H1 (cell line): ENCODE measurements around the gene IL21R. TPM values are rescaled to one million over a fixed set of nuclear protein-coding genes. Genes with fewer than 3 reads are reported as not detected.

Source experiments
- CTCF ChIA-PET: fragments of 300-600 bp; sonication (Branson Sonifier 250); formaldehyde crosslinking; loops from one replicate; lab custom pipeline; 2021; ENCODE audit not compliant: partially characterized antibody; lab: Charles Lee
- POLR2A ChIA-PET: fragments of 300-600 bp; sonication (Branson Sonifier 250); formaldehyde crosslinking; loops from one replicate; lab custom pipeline; 2021; ENCODE audit warnings: inconsistent platforms; ENCODE audit not compliant: partially characterized antibody; lab: Charles Lee
- DNase-seq, 2 experiments: peaks; one replicate each; pipeline versions ENCODE4 v3.0.0 to v3.0.0-alpha.2; 2010 to 2022; ENCODE audit warnings: low spot score in 2 of 2, low read depth in 1 of 2, mixed read lengths in 1 of 2
- FAIRE-seq: peaks from 2 replicates; lab custom pipeline; 2011; peaks lifted over from hg19 to GRCh38; lab: Jason Lieb, UNC
- H2AFZ ChIP-seq: 2 replicates; pipeline ENCODE4 v1.8.1; 2012; ENCODE audit warnings: low read length, inconsistent platforms
- H2AK5ac ChIP-seq: 2 replicates; pipeline ENCODE4 v1.6.1; 2013; ENCODE audit warnings: low read depth, low read length
- H2BK120ac ChIP-seq: replicated peaks from 2 replicates; pipeline ENCODE3; 2013; ENCODE audit warnings: low read depth, low read length, inconsistent platforms
- H2BK12ac ChIP-seq: 2 replicates; pipeline ENCODE4 v1.6.1; 2013; ENCODE audit warnings: low read depth, low read length
- H2BK15ac ChIP-seq: 2 replicates; pipeline ENCODE4 v1.6.1; 2013; ENCODE audit warnings: low read length
- H2BK20ac ChIP-seq: 2 replicates; pipeline ENCODE4 v1.6.1; 2013; ENCODE audit warnings: low read length
- H2BK5ac ChIP-seq: 2 replicates; pipeline ENCODE4 v1.6.1; 2013; ENCODE audit warnings: low read depth, low read length
- H3K14ac ChIP-seq: 2 replicates; pipeline ENCODE4 v1.6.1; 2013; ENCODE audit warnings: inconsistent platforms; ENCODE audit not compliant: insufficient read length
- H3K18ac ChIP-seq: 2 replicates; pipeline ENCODE4 v1.6.1; 2013; ENCODE audit warnings: low read length; ENCODE audit errors: extremely low read depth
- H3K23ac ChIP-seq: 2 replicates; pipeline ENCODE4 v1.6.1; 2013; ENCODE audit warnings: inconsistent platforms; ENCODE audit not compliant: insufficient read length
- H3K23me2 ChIP-seq: 2 replicates; pipeline ENCODE4 v1.6.1; 2013; ENCODE audit warnings: low read depth, low read length
- H3K27ac ChIP-seq: 2 replicates; pipeline ENCODE4 v1.6.1; 2011; ENCODE audit warnings: low read depth, low read length, inconsistent platforms
- H3K27me3 ChIP-seq, 4 experiments: replicated peaks in 1 of 4; 1 replicate in 1 of 4; 2 replicates in 3 of 4; pipeline versions ENCODE4 v1.6.1 to v1.8.1; 2011 to 2013; ENCODE audit warnings: low read length in 3 of 4, mild to moderate bottlenecking in 3 of 4, inconsistent platforms in 2 of 4, mixed read lengths in 2 of 4, moderate library complexity in 1 of 4; ENCODE audit not compliant: control insufficient read depth in 3 of 4, insufficient read depth in 3 of 4; ENCODE audit errors: extremely low read depth in 1 of 4
- H3K36me3 ChIP-seq, 4 experiments: 2 replicates each; pipeline versions ENCODE4 v1.6.1 to v1.8.1; 2011 to 2013; ENCODE audit warnings: mild to moderate bottlenecking in 4 of 4, low read length in 3 of 4, moderate library complexity in 2 of 4, control low read depth in 1 of 4, inconsistent platforms in 1 of 4; ENCODE audit not compliant: insufficient read depth in 4 of 4, control insufficient read depth in 2 of 4
- H3K4ac ChIP-seq: replicated peaks from 2 replicates; pipeline ENCODE3; 2013; ENCODE audit warnings: low read length, low read depth, mixed read lengths, inconsistent platforms; ENCODE audit not compliant: insufficient read length
- H3K4me1 ChIP-seq, 4 experiments: replicated peaks in 1 of 4; 1 replicate in 1 of 4; 2 replicates in 3 of 4; pipeline versions ENCODE4 v1.6.1 to v1.8.1; 2011 to 2013; ENCODE audit warnings: low read length in 3 of 4, inconsistent platforms in 2 of 4, mixed read lengths in 1 of 4; ENCODE audit not compliant: insufficient read depth in 4 of 4, control insufficient read depth in 3 of 4
- H3K4me2 ChIP-seq, 2 experiments: 2 replicates each; pipeline versions ENCODE4 v1.6.1 to v1.8.1; 2011 to 2013; ENCODE audit warnings: low read depth in 2 of 2, low read length in 2 of 2, control low read depth in 1 of 2, inconsistent platforms in 1 of 2, mild to moderate bottlenecking in 1 of 2; ENCODE audit not compliant: insufficient read depth in 1 of 2
- H3K4me3 ChIP-seq, 4 experiments: fragments of 200-600, 300-600 bp in 1 of 4; sonication (generic), shearing (Covaris generic), sonication (Bioruptor Twin) in 1 of 4; 2 replicates each; pipeline versions ENCODE4 v1.5.1 to v1.8.1; 2011 to 2016; ENCODE audit warnings: low read length in 4 of 4, low read depth in 3 of 4, control low read depth in 2 of 4, inconsistent platforms in 2 of 4, mild to moderate bottlenecking in 2 of 4, mixed read lengths in 1 of 4, moderate library complexity in 1 of 4; ENCODE audit not compliant: insufficient read depth in 2 of 4; ENCODE audit errors: extremely low read depth in 1 of 4
- H3K56ac ChIP-seq: replicated peaks from 2 replicates; pipeline ENCODE3; 2013; ENCODE audit warnings: low read depth, mild to moderate bottlenecking, mixed read lengths, low read length, inconsistent platforms; ENCODE audit not compliant: insufficient read length
- H3K79me1 ChIP-seq: 2 replicates; pipeline ENCODE4 v1.6.1; 2013; ENCODE audit warnings: low read depth, low read length, control low read depth
- H3K79me2 ChIP-seq, 2 experiments: 2 replicates each; pipeline versions ENCODE4 v1.6.1 to v1.8.1; 2012 to 2013; ENCODE audit warnings: low read length in 2 of 2, mild to moderate bottlenecking in 2 of 2, inconsistent platforms in 1 of 2; ENCODE audit not compliant: insufficient read depth in 2 of 2, control insufficient read depth in 1 of 2
- H3K9ac ChIP-seq, 4 experiments: replicated peaks in 1 of 4; 1 replicate in 1 of 4; 2 replicates in 3 of 4; pipeline versions ENCODE4 v1.6.1 to v1.8.1; 2011 to 2013; ENCODE audit warnings: low read depth in 3 of 4, low read length in 3 of 4, control low read depth in 2 of 4, mild to moderate bottlenecking in 2 of 4, moderate library complexity in 2 of 4, inconsistent platforms in 1 of 4; ENCODE audit errors: extremely low read depth in 1 of 4
- H3K9me3 ChIP-seq, 2 experiments: 2 replicates each; pipeline versions ENCODE4 v1.6.1 to v1.8.1; 2012 to 2013; ENCODE audit warnings: mild to moderate bottlenecking in 2 of 2, moderate library complexity in 2 of 2, control low read depth in 1 of 2, inconsistent platforms in 1 of 2, low read depth in 1 of 2, low read length in 1 of 2, mixed read lengths in 1 of 2; ENCODE audit not compliant: insufficient read depth in 2 of 2
- H4K20me1 ChIP-seq, 2 experiments: replicated peaks in 1 of 2; 2 replicates each; pipeline versions ENCODE3 to v1.8.1; 2011 to 2013; ENCODE audit warnings: inconsistent platforms in 2 of 2, low read length in 2 of 2, mild to moderate bottlenecking in 1 of 2; ENCODE audit not compliant: insufficient read depth in 2 of 2, control insufficient read depth in 1 of 2
- H4K5ac ChIP-seq: 2 replicates; pipeline ENCODE4 v1.6.1; 2013; ENCODE audit warnings: low read length, low read depth, mixed read lengths, inconsistent platforms; ENCODE audit not compliant: insufficient read length
- H4K8ac ChIP-seq: 2 replicates; pipeline ENCODE4 v1.8.0; 2013; ENCODE audit warnings: mild to moderate bottlenecking, moderate library complexity, low read length, inconsistent platforms; ENCODE audit not compliant: insufficient read depth; ENCODE audit errors: extremely low read depth
- H4K91ac ChIP-seq: replicated peaks from 2 replicates; pipeline ENCODE3; 2013; ENCODE audit warnings: low read length, mixed read lengths, inconsistent platforms; ENCODE audit not compliant: insufficient read length
- TBP ChIP-seq: IDR thresholded peaks from 2 replicates; pipeline ENCODE4 v1.6.1; 2011; ENCODE audit warnings: low read depth, low read length, improper control_type of control experiment
- WGBS, 2 experiments: shearing (Covaris generic) in 1 of 2; methylation state at CpG; one replicate each; pipeline versions ENCODE4 v1.1.6 to v1.1.7; 2013 to 2015; ENCODE audit warnings: low lambda C conversion rate in 2 of 2, mixed read lengths in 2 of 2, inconsistent platforms in 1 of 2, low coverage in 1 of 2, missing lambda C conversion rate in 1 of 2; ENCODE audit not compliant: insufficient replicate concordance in 2 of 2, insufficient coverage in 1 of 2, insufficient read length in 1 of 2; ENCODE audit errors: extremely low coverage in 1 of 2, missing lambda C conversion rate in 1 of 2; 5-methylcytosine and 5-hydroxymethylcytosine counted together
- polyA plus RNA-seq, 7 experiments: library from polyadenylated mRNA; depleted of rRNA in 3 of 7; stranded (reverse) in 5 of 7; unstranded in 2 of 7; fragments of >200 nt in 5 of 7; fragments of 200-250 nt in 2 of 7; gene quantifications; 1 replicate in 5 of 7; 2 replicates in 1 of 7; 4 replicates in 1 of 7; pipeline versions ENCODE4 v1.2.1 to v1.2.3, GENCODE V29; 2011 to 2013; ENCODE audit warnings: missing spikeins in 2 of 7, mixed read lengths in 2 of 7
- total RNA-seq: library from RNA; stranded (reverse); fragmentation: NEBNext Ultra II Directional; extraction: Animal tissue kit (Norgen Biotek cat#: 25700); gene quantifications from 2 replicates; pipeline ENCODE4 v1.2.1, GENCODE V29; 2021

IL21R gene
- total and polyA plus RNA-seq, 2 of the 8 experiments (the other 6 are each of a cell fraction or from before 2014, with no cell fraction given): 0.34 to 0.70 TPM

- Histone ChIP-seq H3K4me2 (no peak overlapping the region), H2BK5ac (no peak overlapping the region), H2AK5ac (no peak overlapping the region), H3K9me3 (no peaks in the 10 kb centered on the region), H4K20me1 (peaks cover 0 to 4% of the 10 kb centered on the region in 2 experiments), H2BK12ac (no peak overlapping the region), H3K27ac (no peak overlapping the region), H4K5ac (no peak overlapping the region), H3K14ac (no peak overlapping the region), H3K36me3 (peaks cover 28 to 74% (median 61%) of the 10 kb centered on the region in 4 experiments), H4K91ac (no peak overlapping the region), H2AFZ (no peak overlapping the region), H3K23me2 (no peaks in the 10 kb centered on the region), H3K4ac (no peak overlapping the region), H4K8ac (no peak overlapping the region; the same call in 1 of the 2 replicates), H3K27me3 (no peaks in the 10 kb centered on the region), H3K79me2 (no peaks in the 10 kb centered on the region), H3K18ac (no peak overlapping the region), H3K56ac (no peak overlapping the region), H3K79me1 (no peaks in the 10 kb centered on the region), H3K23ac (no peak overlapping the region), H2BK20ac (no peak overlapping the region), H2BK120ac (no peak overlapping the region), H2BK15ac (no peak overlapping the region), H3K4me3 (no peak overlapping the region), H3K9ac (no peak overlapping the region), H3K4me1 (no peaks in the 10 kb centered on the region)
- FAIRE-seq (no peak), DNase-seq (no peak)
- POLR2A ChIA-PET: no interaction called here
- CTCF ChIA-PET: no interaction called here
- WGBS, 2 experiments: 98% methylated on average over 9 of the region's 9 CpGs; no CpG with 5 or more reads in 1 of the 2 experiments
- TF ChIP-seq TBP: no peak
These were observed 72.9 kb downstream of the IL21R start for GRCh38 chr16:27474921-27475320.
